Endothelial cell of umbilical vein (primary cell): ENCODE measurements around the gene L1CAM. TPM values are rescaled to one million over a fixed set of nuclear protein-coding genes. Genes with fewer than 3 reads are reported as not detected.

ENCODE experiments used
- BruUV-seq: library from RNA; stranded (reverse); fragments of 400-500 nt; replicated peaks from 2 replicates; lab custom pipeline; 2021; lab: Mats Ljungman, UMichigan
- CTCF ChIA-PET: fragments of 300-600, 350-600 bp; sonication (Branson Sonifier 250); formaldehyde crosslinking; loops from one replicate; lab custom pipeline; 2021; ENCODE audit warnings: antibody characterized with exemption, inconsistent platforms; lab: Charles Lee
- POLR2A ChIA-PET: fragments of 300-600, 350-600 bp; sonication (Branson Sonifier 250); formaldehyde crosslinking; loops from one replicate; lab custom pipeline; 2021; ENCODE audit warnings: antibody characterized with exemption, inconsistent platforms; lab: Charles Lee
- DNase-seq: peaks from one replicate; pipeline ENCODE4 v3.0.0-alpha.2; 2011; ENCODE audit warnings: low read depth, low spot score
- FAIRE-seq: peaks from 2 replicates; lab custom pipeline; 2011; peaks lifted over from hg19 to GRCh38; lab: Jason Lieb, UNC
- H2AFZ ChIP-seq: 2 replicates; pipeline ENCODE4 v1.6.0; 2012; ENCODE audit warnings: low read depth, low read length, control low read depth, inconsistent platforms
- H3K27ac ChIP-seq: 2 replicates; pipeline ENCODE4 v1.5.1; 2011; ENCODE audit warnings: low read depth, mild to moderate bottlenecking, control low read depth, low read length, moderate library complexity; ENCODE audit not compliant: insufficient read depth
- H3K27me3 ChIP-seq, 2 experiments: 2 replicates each; pipeline versions ENCODE4 v1.6.0 to v1.6.1; 2011; ENCODE audit warnings: low read length in 2 of 2, mixed read lengths in 1 of 2; ENCODE audit not compliant: control insufficient read depth in 2 of 2, insufficient read depth in 2 of 2
- H3K36me3 ChIP-seq, 2 experiments: 2 replicates in 1 of 2; 3 replicates in 1 of 2; pipeline ENCODE4 v1.5.1; 2011; ENCODE audit warnings: low read length in 2 of 2, mild to moderate bottlenecking in 1 of 2, moderate library complexity in 1 of 2; ENCODE audit not compliant: control insufficient read depth in 2 of 2, insufficient read depth in 2 of 2; ENCODE audit errors: extremely low read depth in 1 of 2
- H3K4me1 ChIP-seq: 3 replicates; pipeline ENCODE4 v1.5.1; 2011; ENCODE audit warnings: mild to moderate bottlenecking, low read length; ENCODE audit not compliant: control insufficient read depth, insufficient read depth; ENCODE audit errors: extremely low read depth
- H3K4me2 ChIP-seq: 2 replicates; pipeline ENCODE4 v1.6.1; 2011; ENCODE audit warnings: low read length, control low read depth, mixed read lengths; ENCODE audit not compliant: insufficient read depth
- H3K4me3 ChIP-seq, 3 experiments: fragments of 200-600 bp in 1 of 3; sonication (generic), shearing (Covaris generic) in 1 of 3; replicated peaks in 1 of 3; 2 replicates each; pipeline ENCODE4 v1.5.1; 2011 to 2016; ENCODE audit warnings: control low read depth in 3 of 3, low read length in 3 of 3, mild to moderate bottlenecking in 2 of 3, inconsistent platforms in 1 of 3, low read depth in 1 of 3, moderate library complexity in 1 of 3; ENCODE audit not compliant: insufficient read depth in 1 of 3
- H3K79me2 ChIP-seq: 2 replicates; pipeline ENCODE4 v1.6.0; 2012; ENCODE audit warnings: low read length, inconsistent platforms; ENCODE audit not compliant: control insufficient read depth, insufficient read depth
- H3K9ac ChIP-seq: replicated peaks from 2 replicates; pipeline ENCODE3; 2011; ENCODE audit warnings: low read length, control low read depth; ENCODE audit not compliant: insufficient read depth; ENCODE audit errors: extremely low read depth
- H3K9me1 ChIP-seq: replicated peaks from 3 replicates; pipeline ENCODE4 v1.6.0; 2011; ENCODE audit warnings: mild to moderate bottlenecking, low read length; ENCODE audit not compliant: control insufficient read depth, insufficient read depth; ENCODE audit errors: extremely low read depth
- H3K9me3 ChIP-seq: replicated peaks from 2 replicates; pipeline ENCODE4 v1.5.1; 2012; ENCODE audit warnings: low read length, inconsistent platforms; ENCODE audit not compliant: control insufficient read depth, insufficient read depth
- H4K20me1 ChIP-seq: replicated peaks from 2 replicates; pipeline ENCODE3; 2011; ENCODE audit warnings: mild to moderate bottlenecking, low read length; ENCODE audit not compliant: control insufficient read depth, insufficient read depth; ENCODE audit errors: extremely low read depth
- EZH2 ChIP-seq: IDR thresholded peaks from 2 replicates; pipeline ENCODE4 v1.6.1; 2012; ENCODE audit warnings: borderline replicate concordance, low read depth, mild to moderate bottlenecking, moderate library complexity, low read length, inconsistent platforms; ENCODE audit not compliant: severe bottlenecking
- GATA2 ChIP-seq: IDR thresholded peaks from 2 replicates; pipeline ENCODE4 v1.7.0; 2011; ENCODE audit warnings: low read depth, mild to moderate bottlenecking, moderate library complexity, mixed read lengths, low read length; ENCODE audit not compliant: insufficient read length, insufficient read depth
- JUN ChIP-seq: IDR thresholded peaks from 2 replicates; pipeline ENCODE4 v1.6.1; 2011; ENCODE audit warnings: borderline replicate concordance, low read depth; ENCODE audit not compliant: insufficient read length, insufficient read depth
- MYC ChIP-seq: IDR thresholded peaks from one replicate; pipeline ENCODE4 v1.6.1; 2011; ENCODE audit warnings: mild to moderate bottlenecking, low read depth, low read length
- POLR2A ChIP-seq: IDR thresholded peaks from 2 replicates; pipeline ENCODE4 v1.6.1; 2012; ENCODE audit warnings: low read depth, mild to moderate bottlenecking, control low read depth, low read length
- POLR2AphosphoS5 ChIP-seq: IDR thresholded peaks from 2 replicates; pipeline ENCODE4 v1.6.1; 2012; ENCODE audit warnings: low read depth, mild to moderate bottlenecking, control low read depth, low read length, moderate library complexity; ENCODE audit not compliant: insufficient read depth
- dilution Hi-C: fragments of 300-500 bp; cut with MboI; formaldehyde crosslinking; loops from one replicate; pipeline ENCODE4 v1.15.0; 2019; ENCODE audit warnings: low sequenced_read_pairs; ENCODE audit not compliant: extremely low pct_ligation_motif_present
- intact Hi-C: fragments of 100-400 bp; cut with micrococcal nuclease; formaldehyde crosslinking; loops from one replicate; pipeline ENCODE4 v1.10.0; 2022
- polyA plus RNA-seq, 4 experiments: library from polyadenylated mRNA; depleted of rRNA in 3 of 4; stranded (reverse) in 3 of 4; unstranded in 1 of 4; fragments of >200 nt; gene quantifications; 2 replicates each; pipeline versions ENCODE4 v1.2.1 to v1.2.3, GENCODE V29; 2011 to 2012; ENCODE audit warnings: missing spikeins in 1 of 4
- total RNA-seq: library from RNA; stranded (reverse); gene quantifications from 2 replicates; pipeline ENCODE4 v1.2.3, GENCODE V29; 2021
- TF ChIP-seq, protein P1 (sequence below), 2 donors: IDR thresholded peaks; 1 replicate in 1 of 2; 2 replicates in 1 of 2; pipeline ENCODE4 v1.5.1; 2011; ENCODE audit warnings: low read length in 2 of 2, mild to moderate bottlenecking in 2 of 2, moderate library complexity in 2 of 2, control low read depth in 1 of 2, inconsistent platforms in 1 of 2, low read depth in 1 of 2; ENCODE audit not compliant: insufficient read depth in 1 of 2; ENCODE audit errors: extremely low read depth in 1 of 2
- TF ChIP-seq, protein P2 (sequence below): IDR thresholded peaks from 2 replicates; pipeline ENCODE4 v1.6.1; 2011; ENCODE audit not compliant: insufficient read depth, insufficient read length

Gene L1CAM
- total and polyA plus RNA-seq, 2 donors (not counting 3 experiments of a cell fraction or from before 2014, with no cell fraction given): 0.01 TPM; not detected in 1

DNA sequence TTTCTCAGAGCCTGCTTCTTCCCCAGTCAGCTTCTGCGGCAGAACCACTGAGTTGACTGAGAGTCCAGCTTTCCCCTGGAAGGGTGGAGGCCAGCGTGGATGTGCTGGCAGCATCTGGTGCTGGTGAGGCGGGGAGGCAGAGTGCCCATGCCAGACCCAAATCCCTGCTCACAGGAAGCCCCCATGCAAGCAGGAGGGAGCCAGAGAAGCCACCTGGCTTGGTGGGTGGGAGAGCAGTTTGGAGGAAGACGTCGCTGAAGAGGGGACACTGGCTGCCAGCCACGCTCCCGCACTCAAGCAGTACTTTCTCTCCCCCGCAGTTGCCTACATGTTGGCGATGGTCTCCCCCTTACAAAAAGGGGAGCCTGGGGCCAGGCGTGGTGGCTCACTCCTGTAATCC, 61.6 kb downstream of the L1CAM start:
- dilution Hi-C loops (no loop called here), intact Hi-C loops (no loop called here)
- peaks cover 3% of the 10 kb centered on the region for H3K4me1 ChIP-seq
- no peak overlapping the region for H3K9ac ChIP-seq
- no peak overlapping the region for H2AFZ ChIP-seq
- H4K20me1 ChIP-seq: no peaks in the 10 kb centered on the region
- no peaks in the 10 kb centered on the region for H3K79me2 ChIP-seq
- no peak overlapping the region for H3K4me2 ChIP-seq
- no peak for FAIRE-seq
- CTCF ChIA-PET: no interaction called here
- H3K9me3 ChIP-seq: no peaks in the 10 kb centered on the region
- H3K36me3 ChIP-seq: no peaks in the 10 kb centered on the region
- H3K4me3 ChIP-seq: no peak overlapping the region
- TF ChIP-seq GATA2: no peak
- TF ChIP-seq, protein P1, sequence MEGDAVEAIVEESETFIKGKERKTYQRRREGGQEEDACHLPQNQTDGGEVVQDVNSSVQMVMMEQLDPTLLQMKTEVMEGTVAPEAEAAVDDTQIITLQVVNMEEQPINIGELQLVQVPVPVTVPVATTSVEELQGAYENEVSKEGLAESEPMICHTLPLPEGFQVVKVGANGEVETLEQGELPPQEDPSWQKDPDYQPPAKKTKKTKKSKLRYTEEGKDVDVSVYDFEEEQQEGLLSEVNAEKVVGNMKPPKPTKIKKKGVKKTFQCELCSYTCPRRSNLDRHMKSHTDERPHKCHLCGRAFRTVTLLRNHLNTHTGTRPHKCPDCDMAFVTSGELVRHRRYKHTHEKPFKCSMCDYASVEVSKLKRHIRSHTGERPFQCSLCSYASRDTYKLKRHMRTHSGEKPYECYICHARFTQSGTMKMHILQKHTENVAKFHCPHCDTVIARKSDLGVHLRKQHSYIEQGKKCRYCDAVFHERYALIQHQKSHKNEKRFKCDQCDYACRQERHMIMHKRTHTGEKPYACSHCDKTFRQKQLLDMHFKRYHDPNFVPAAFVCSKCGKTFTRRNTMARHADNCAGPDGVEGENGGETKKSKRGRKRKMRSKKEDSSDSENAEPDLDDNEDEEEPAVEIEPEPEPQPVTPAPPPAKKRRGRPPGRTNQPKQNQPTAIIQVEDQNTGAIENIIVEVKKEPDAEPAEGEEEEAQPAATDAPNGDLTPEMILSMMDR (IDR thresholded peaks at IDR 0.05; ENCODE audit: extremely low read depth in 1 of 2, insufficient read depth in 1 of 2, low read depth in 1 of 2, low read length in 2 of 2): no peak
- TF ChIP-seq MYC: no peak
- TF ChIP-seq JUN: no peak
- TF ChIP-seq POLR2A: no peak
- TF ChIP-seq EZH2: no peak
- TF ChIP-seq, protein P2, sequence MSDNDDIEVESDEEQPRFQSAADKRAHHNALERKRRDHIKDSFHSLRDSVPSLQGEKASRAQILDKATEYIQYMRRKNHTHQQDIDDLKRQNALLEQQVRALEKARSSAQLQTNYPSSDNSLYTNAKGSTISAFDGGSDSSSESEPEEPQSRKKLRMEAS: no peak
- no peak for TF ChIP-seq POLR2AphosphoS5
- no peak overlapping the region for H3K27ac ChIP-seq
- no TSS peak for BruUV-seq
- POLR2A ChIA-PET: no interaction called here
- DNase-seq: no peak
- H3K27me3 ChIP-seq: peaks cover 19 to 21% of the 10 kb centered on the region in 2 experiments
- H3K9me1 ChIP-seq: no peaks in the 10 kb centered on the region
